Heart right ventricle (tissue), 16 donors: ENCODE results near the gene MEN1. TPM values are rescaled to one million over a fixed set of nuclear protein-coding genes. Genes with fewer than 3 reads are reported as not detected.

Source experiments
- ATAC-seq, 8 donors: fragments of 200-7000 bp; cut with Tn5 transposase; one replicate each; pipeline ENCODE4 v1.9.1; 2020; ENCODE audit warnings: mild to moderate bottlenecking in 8 of 8, moderate library complexity in 8 of 8, moderate number of reproducible peaks in 1 of 8
- DNase-seq, 2 donors: peaks; one replicate each; pipeline ENCODE4 v3.0.0-alpha.2; 2020
- H3K27ac ChIP-seq, 10 donors: fragments of 200-600 bp; sonication (generic) in 2 of 10; one replicate each; pipeline versions ENCODE4 v1.5.0 to v1.8.0; 2020 to 2022; ENCODE audit warnings: mild to moderate bottlenecking in 3 of 10
- H3K27me3 ChIP-seq, 7 donors: fragments of 200-600 bp; one replicate each; pipeline ENCODE4 v1.8.0; 2021 to 2022; ENCODE audit warnings: mild to moderate bottlenecking in 2 of 7
- H3K36me3 ChIP-seq, 9 donors: fragments of 200-600 bp; sonication (generic) in 1 of 9; one replicate each; pipeline versions ENCODE4 v1.5.0 to v1.8.0; 2020 to 2022; ENCODE audit warnings: mild to moderate bottlenecking in 2 of 9
- H3K4me1 ChIP-seq, 9 donors: fragments of 200-600 bp; sonication (generic) in 1 of 9; one replicate each; pipeline versions ENCODE4 v1.5.0 to v1.8.0; 2020 to 2022; ENCODE audit warnings: mild to moderate bottlenecking in 4 of 9
- H3K4me3 ChIP-seq, 10 donors: fragments of 200-600 bp; sonication (generic) in 2 of 10; one replicate each; pipeline versions ENCODE4 v1.5.0 to v1.8.0; 2020 to 2022; ENCODE audit warnings: mild to moderate bottlenecking in 7 of 10, moderate library complexity in 2 of 10
- H3K9me3 ChIP-seq, 11 donors: fragments of 200-600 bp in 10 of 11; sonication (generic) in 2 of 11; one replicate each; pipeline versions ENCODE4 v1.5.0 to v1.8.0; 2013 to 2022; ENCODE audit warnings: mild to moderate bottlenecking in 2 of 11, control low read depth in 1 of 11, moderate library complexity in 1 of 11
- WGBS, 2 donors: extraction: QIAGEN DNeasy Blood & Tissue Kit; methylation state at CpG; one replicate each; pipeline ENCODE4 v1.1.7; 2013; ENCODE audit warnings: inconsistent platforms in 1 of 2; 5-methylcytosine and 5-hydroxymethylcytosine counted together
- intact Hi-C, 10 donors: fragments of 100-400 bp; cut with DNase I; formaldehyde crosslinking; loops; one replicate each; pipeline versions ENCODE4 v1.11.1 to v1.14.2; 2022
- polyA plus RNA-seq, 2 donors: library from polyadenylated mRNA; stranded (reverse); fragments of 200-250 nt; gene quantifications; one replicate each; pipeline ENCODE4 v1.2.3, GENCODE V29; 2013
- total RNA-seq, 10 donors: library from RNA; stranded (reverse); fragmentation: NEBNext Ultra II Directional in 3 of 10; extraction: Animal tissue kit (Norgen Biotek cat#: 25700) in 3 of 10; gene quantifications; one replicate each; pipeline versions ENCODE4 v1.2.1 to v1.2.4, GENCODE V29; 2021 to 2023
- TF ChIP-seq, protein P1 (sequence below), 9 donors: fragments of 200-600 bp; sonication (generic) in 2 of 9; IDR thresholded peaks; one replicate each; pipeline versions ENCODE4 v1.5.0 to v1.8.0; 2021 to 2022; ENCODE audit warnings: antibody characterized with exemption in 9 of 9, mild to moderate bottlenecking in 5 of 9, moderate library complexity in 1 of 9
- donor health status: Arrhythmogenic right ventricular cardiomyopathy.
- donor health status: ischemic (EF 13 %, LVEDD 7.1; RV severe dilation, severe dysfunction).
- donor health status: healthy with polysubstance abuse.
- donor health status: DM: no; HTN: yes; CAD: no.
- donor health status: DM: no; HTN: no; CAD: no.
- donor health status: ischemic (EF 25% LVEDD 6.9; RV normal size, moderate dysfunction).
- donor health status: ischemic (EF 25% LVEDD 5.7; RV mildly dilated, moderate dysfunction).
- donor health status: healthy.
- donor health status: DM: yes; HTN: yes; CAD: no.
- donor health status: Ischemic cardiomyopathy.
- donor health status: ischemic (EF 35%, LVEDD 5.7; RV mildly dilated, moderate dysfunction).
- donor health status: nonischemic (EF 11% LVEDD 7.7; RV severe dilation, severe dysfunction).
- donor health status: DM: yes; HTN: yes; CAD: no.
- donor health status: PGD.
- donor health status: ischemic (EF 29% LVEDD 5.4; RV normal size, mild dysfunction).
- donor health status: nonischemic (EF 23%, LVEDD 6.1; RV moderate dilation, normal function).

The MEN1 gene
- total and polyA plus RNA-seq, 12 donors, result 5.8 to 12.5 (median 8.7) TPM

DNA sequence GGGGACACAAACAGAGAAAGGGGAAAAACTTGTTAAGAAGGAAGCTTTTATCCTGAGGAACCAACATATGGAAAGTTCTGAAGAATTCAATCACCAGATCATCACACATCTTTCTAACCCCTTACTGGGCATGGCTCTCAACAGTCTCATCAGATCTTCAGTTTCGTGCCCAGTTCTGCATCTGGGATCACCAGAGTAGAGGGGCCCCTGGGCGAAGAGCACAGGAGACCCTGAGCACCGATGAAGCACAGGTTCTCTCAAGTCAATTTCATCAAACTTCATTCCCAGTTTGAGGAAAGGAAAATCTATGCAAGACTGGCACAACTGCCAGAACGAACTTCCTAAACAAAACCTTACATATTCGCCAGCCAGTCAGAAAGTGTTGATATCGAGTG, 42.1 kb downstream of the MEN1 start:
- H3K4me1 ChIP-seq, result peaks cover 19 to 70% (median 50%) of the 10 kb centered on the region in 9 donors
- H3K36me3 ChIP-seq, result peaks cover 13 to 100% (median 95%) of the 10 kb centered on the region in 9 donors
- H3K4me3 ChIP-seq, result no peak overlapping the region
- WGBS, 2 donors, result 87 to 89% methylated on average over 6 of the region's 6 CpGs
- peak overlapping the region in 2 of 10 donors; percentile 53 to 61 for H3K27ac ChIP-seq
- no peak for DNase-seq
- no peaks in the 10 kb centered on the region for H3K9me3 ChIP-seq
- H3K27me3 ChIP-seq, result no peaks in the 10 kb centered on the region
- TF ChIP-seq, protein P1, sequence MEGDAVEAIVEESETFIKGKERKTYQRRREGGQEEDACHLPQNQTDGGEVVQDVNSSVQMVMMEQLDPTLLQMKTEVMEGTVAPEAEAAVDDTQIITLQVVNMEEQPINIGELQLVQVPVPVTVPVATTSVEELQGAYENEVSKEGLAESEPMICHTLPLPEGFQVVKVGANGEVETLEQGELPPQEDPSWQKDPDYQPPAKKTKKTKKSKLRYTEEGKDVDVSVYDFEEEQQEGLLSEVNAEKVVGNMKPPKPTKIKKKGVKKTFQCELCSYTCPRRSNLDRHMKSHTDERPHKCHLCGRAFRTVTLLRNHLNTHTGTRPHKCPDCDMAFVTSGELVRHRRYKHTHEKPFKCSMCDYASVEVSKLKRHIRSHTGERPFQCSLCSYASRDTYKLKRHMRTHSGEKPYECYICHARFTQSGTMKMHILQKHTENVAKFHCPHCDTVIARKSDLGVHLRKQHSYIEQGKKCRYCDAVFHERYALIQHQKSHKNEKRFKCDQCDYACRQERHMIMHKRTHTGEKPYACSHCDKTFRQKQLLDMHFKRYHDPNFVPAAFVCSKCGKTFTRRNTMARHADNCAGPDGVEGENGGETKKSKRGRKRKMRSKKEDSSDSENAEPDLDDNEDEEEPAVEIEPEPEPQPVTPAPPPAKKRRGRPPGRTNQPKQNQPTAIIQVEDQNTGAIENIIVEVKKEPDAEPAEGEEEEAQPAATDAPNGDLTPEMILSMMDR (IDR thresholded peaks at IDR 0.05), result no peak
- ATAC-seq, result no peak
- intact Hi-C loops, result no loop called here

DNA sequence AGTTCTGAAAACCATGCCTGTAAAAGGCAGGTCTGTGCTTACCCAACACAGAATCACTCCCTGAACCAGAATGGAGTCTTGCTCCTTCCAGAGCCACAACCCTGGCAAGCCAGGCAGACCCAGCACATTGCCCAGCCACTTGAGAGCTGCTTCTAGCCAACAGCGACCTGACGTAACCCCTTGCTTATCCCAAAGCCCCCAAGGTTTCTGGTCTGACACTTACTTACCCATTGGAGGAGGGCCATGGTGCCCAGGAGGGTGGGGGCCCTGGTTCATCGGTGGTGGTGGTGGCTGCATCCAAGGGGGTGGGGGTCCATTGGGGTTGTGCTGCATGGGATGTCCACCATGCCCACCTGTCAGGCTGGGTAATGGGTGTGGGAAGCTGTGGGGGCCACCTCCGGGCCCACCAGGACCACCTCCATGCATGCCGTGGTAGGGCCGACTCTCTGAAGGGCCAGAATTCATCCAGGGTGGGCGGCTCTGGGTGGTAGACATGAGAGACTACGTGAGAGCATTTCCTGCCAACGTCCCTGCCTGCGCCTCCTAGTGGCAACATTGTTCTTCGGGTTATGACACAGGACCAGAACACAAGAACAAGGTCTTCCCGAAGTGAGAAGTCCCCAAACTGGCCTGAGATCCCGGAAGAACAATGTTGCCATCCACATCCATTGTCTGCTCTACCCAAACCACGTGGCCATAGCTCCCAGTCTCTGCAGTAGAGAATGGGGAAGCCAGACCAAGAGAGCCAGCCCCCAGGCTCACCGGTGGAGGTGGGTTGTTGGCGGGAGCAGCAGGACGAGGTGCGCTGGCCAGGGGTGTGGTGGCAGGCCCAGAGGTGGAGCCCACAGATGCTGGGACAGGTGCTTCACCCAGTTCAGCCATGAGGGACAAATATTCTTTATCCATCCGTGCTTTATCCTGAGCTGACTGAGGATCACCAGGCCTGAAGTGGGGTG, 42.7 kb downstream of the MEN1 start:
- ATAC-seq (peak in 7 of 8 donors; percentile 4 to 36 (median 23)), DNase-seq (peak in 1 of 2 donors; percentile 73)
- Histone ChIP-seq H3K9me3 (no peaks in the 10 kb centered on the region), H3K27me3 (no peaks in the 10 kb centered on the region), H3K4me1 (peaks cover 25 to 70% (median 50%) of the 10 kb centered on the region in 9 donors), H3K27ac (peak overlapping the region in 7 of 10 donors; percentile 7 to 61 (median 25)), H3K4me3 (no peak overlapping the region), H3K36me3 (peaks cover 13 to 100% (median 88%) of the 10 kb centered on the region in 9 donors)
- TF ChIP-seq, protein P1 (IDR thresholded peaks at IDR 0.05), result peak; percentile 59 to 86 (median 78)
- intact Hi-C loops, result no loop called here
- WGBS, 2 donors, result 49 to 50% methylated on average over 19 of the region's 19 CpGs

DNA sequence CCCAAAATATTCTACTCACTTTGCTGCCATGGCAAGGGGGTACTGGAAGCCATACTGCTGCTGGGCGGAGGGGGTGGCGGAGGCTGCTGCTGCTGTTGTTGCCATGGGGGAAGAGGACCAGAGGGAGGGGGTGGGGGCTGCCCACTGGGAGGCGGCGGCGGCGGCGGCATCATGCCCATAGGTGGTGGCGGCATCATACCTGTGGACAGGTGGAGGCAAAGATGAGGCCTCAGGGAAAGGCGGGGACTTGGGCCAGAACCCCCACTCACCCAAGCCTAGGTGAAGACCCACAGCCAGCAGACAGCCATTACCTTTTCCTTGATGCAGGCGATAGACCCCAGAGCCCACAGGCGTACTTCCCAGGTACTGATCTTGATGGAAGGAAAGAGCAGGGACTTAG, 43.5 kb downstream of the MEN1 start:
- TF ChIP-seq, protein P1 (IDR thresholded peaks at IDR 0.05), result no peak
- H3K27ac ChIP-seq, result peak overlapping the region in 4 of 10 donors; percentile 22 to 61 (median 38)

DNA sequence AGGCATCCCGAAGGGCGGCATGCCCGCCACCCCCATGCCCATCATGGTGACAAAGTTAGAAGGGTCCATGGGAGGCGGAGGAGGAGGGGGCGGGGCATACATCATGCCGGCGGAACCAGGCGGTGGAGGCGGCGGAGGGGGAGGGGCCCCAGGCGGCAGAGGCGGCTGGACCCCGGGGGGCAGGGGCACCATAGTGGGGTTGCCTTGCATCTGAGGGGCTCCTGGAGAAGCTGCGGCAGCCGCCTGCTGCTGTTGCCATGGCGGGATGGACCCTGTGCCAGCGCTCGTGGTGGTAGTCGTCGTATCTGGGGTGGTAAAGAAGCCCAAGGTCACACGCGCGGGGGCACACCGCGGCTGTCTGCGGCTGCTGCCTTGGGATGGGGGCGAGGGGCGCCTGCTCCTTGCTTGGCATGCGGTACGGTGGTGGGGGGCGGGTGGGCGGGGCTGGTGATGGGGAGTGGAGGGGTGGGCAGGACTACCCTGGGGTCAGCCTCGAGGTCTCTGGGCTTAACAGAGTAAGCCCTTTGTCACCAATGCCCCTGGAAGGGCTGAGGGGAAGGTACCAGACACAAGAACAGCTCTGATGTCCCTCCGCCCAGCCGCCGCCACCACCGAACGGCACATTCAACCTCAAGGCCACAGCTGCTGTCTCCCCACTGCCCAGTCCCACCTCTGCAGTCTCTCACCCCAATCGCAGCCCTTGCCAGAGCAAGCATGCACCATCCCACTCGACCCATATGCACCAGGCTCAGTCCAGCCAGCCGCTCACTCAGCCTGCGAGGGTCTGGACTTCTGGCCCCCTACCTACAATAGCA, 44.3 kb downstream of the MEN1 start:
- no peaks in the 10 kb centered on the region for H3K9me3 ChIP-seq
- peaks cover 25 to 71% (median 53%) of the 10 kb centered on the region in 9 donors for H3K4me1 ChIP-seq
- peaks cover 13 to 96% (median 74%) of the 10 kb centered on the region in 9 donors for H3K36me3 ChIP-seq
- H3K4me3 ChIP-seq, result no peak overlapping the region
- 86 to 90% methylated on average over 42 of the region's 42 CpGs for WGBS, 2 donors
- ATAC-seq (peak in 1 of 8 donors; percentile 8), DNase-seq (no peak)
- TF ChIP-seq, protein P1 (IDR thresholded peaks at IDR 0.05), result no peak
- intact Hi-C loops, result no loop called here
- no peak overlapping the region for H3K27ac ChIP-seq
- H3K27me3 ChIP-seq, result no peaks in the 10 kb centered on the region

More for the DNA sequence above, 43.5 kb downstream of the MEN1 start:
- intact Hi-C loops, result no loop called here
- no peak for ATAC-seq
- no peaks in the 10 kb centered on the region for H3K9me3 ChIP-seq
- H3K4me1 ChIP-seq, result peaks cover 25 to 70% (median 50%) of the 10 kb centered on the region in 9 donors
- H3K27me3 ChIP-seq, result no peaks in the 10 kb centered on the region
- DNase-seq, result no peak
- H3K4me3 ChIP-seq, result no peak overlapping the region
- peaks cover 13 to 100% (median 82%) of the 10 kb centered on the region in 9 donors for H3K36me3 ChIP-seq
- WGBS, 2 donors, result 98% methylated on average over 11 of the region's 11 CpGs
